Transverse colon (tissue), 4 donors: Measurements from ENCODE around the gene SGPP1. TPM values are rescaled to one million over a fixed set of nuclear protein-coding genes. Genes with fewer than 3 reads are reported as not detected.
"Not testable (repeated sequence)": the region's sequence is repeated elsewhere in the genome, so short reads cannot be mapped to it uniquely, and the experiment has no call there.

ENCODE experiments used
- DNase-seq: peaks from one replicate; pipeline ENCODE4 v3.0.0-alpha.2; 2019
- H3K27ac ChIP-seq, 4 donors: fragments of 200-600 bp; sonication (generic); 2 replicates each; pipeline ENCODE4 v1.5.1; 2016 to 2018; ENCODE audit warnings: inconsistent platforms in 4 of 4
- H3K27me3 ChIP-seq: fragments of 200-600 bp; sonication (generic); 2 replicates; pipeline ENCODE4 v1.5.1; 2017; ENCODE audit warnings: inconsistent platforms
- H3K36me3 ChIP-seq, 4 donors: fragments of 200-600 bp; sonication (generic); 2 replicates each; pipeline ENCODE4 v1.5.1; 2017 to 2019; ENCODE audit warnings: inconsistent platforms in 4 of 4
- H3K4me1 ChIP-seq, 4 donors: fragments of 200-600 bp; sonication (generic); 2 replicates each; pipeline ENCODE4 v1.5.1; 2017 to 2020; ENCODE audit warnings: inconsistent platforms in 4 of 4
- H3K4me3 ChIP-seq, 4 donors: fragments of 200-600 bp; sonication (generic); 1 replicate in 1 of 4; 2 replicates in 3 of 4; pipeline versions ENCODE4 v1.5.1 to v1.6.1; 2017 to 2019; ENCODE audit warnings: inconsistent platforms in 4 of 4
- H3K9me3 ChIP-seq, 2 donors: fragments of 200-600 bp; sonication (generic); 2 replicates each; pipeline ENCODE4 v1.5.1; 2017 to 2019; ENCODE audit warnings: inconsistent platforms in 2 of 2
- CTCF ChIP-seq, 5 experiments: fragments of 200-600 bp in 3 of 5; fragments of 450-650 bp in 2 of 5; sonication (generic) in 3 of 5; IDR thresholded peaks; 1 replicate in 2 of 5; 2 replicates in 3 of 5; pipeline ENCODE4 v1.5.1; 2016 to 2017; ENCODE audit warnings: antibody characterized with exemption in 5 of 5, inconsistent platforms in 3 of 5, mild to moderate bottlenecking in 2 of 5, moderate library complexity in 1 of 5
- EP300 ChIP-seq: sonication (generic); formaldehyde crosslinking; IDR thresholded peaks from one replicate; pipeline ENCODE4 v1.6.1; 2017; ENCODE audit warnings: antibody characterized with exemption, low read depth
- POLR2A ChIP-seq: fragments of 450-650 bp; IDR thresholded peaks from one replicate; pipeline ENCODE4 v1.6.1; 2016; ENCODE audit warnings: antibody characterized with exemption, mild to moderate bottlenecking, moderate library complexity
- POLR2AphosphoS5 ChIP-seq, 3 donors: sonication (generic); formaldehyde crosslinking; IDR thresholded peaks; one replicate each; pipeline ENCODE4 v1.6.1; 2016; ENCODE audit warnings: antibody characterized with exemption in 3 of 3
- WGBS, 2 donors: methylation state at CpG; one replicate each; pipeline ENCODE4 v1.1.5; 2018; ENCODE audit warnings: low coverage in 1 of 2; 5-methylcytosine and 5-hydroxymethylcytosine counted together
- in situ Hi-C, 4 donors: fragments of 200-750 bp; cut with MboI; loops; one replicate each; pipeline versions ENCODE4 v1.15.0 to v1.15.1; 2017; ENCODE audit warnings: low sequenced_read_pairs in 3 of 4, low pct_ligation_motif_present in 1 of 4, low pct_unique_long_range_greater_than_20kb in 1 of 4
- intact Hi-C: fragments of 100-400 bp; cut with DNase I; formaldehyde crosslinking; loops from one replicate; pipeline ENCODE4 v1.15.1; 2023; ENCODE audit warnings: low total_unique reads
- total RNA-seq, 4 donors: library from RNA; depleted of rRNA; stranded (reverse); fragments of >200 nt; gene quantifications; one replicate each; pipeline ENCODE4 v1.1.0, GENCODE V29; 2016

SGPP1 gene
- total RNA-seq, 4 donors from 2014 or later, result 7.6 to 23.9 (median 20.1) TPM

DNA sequence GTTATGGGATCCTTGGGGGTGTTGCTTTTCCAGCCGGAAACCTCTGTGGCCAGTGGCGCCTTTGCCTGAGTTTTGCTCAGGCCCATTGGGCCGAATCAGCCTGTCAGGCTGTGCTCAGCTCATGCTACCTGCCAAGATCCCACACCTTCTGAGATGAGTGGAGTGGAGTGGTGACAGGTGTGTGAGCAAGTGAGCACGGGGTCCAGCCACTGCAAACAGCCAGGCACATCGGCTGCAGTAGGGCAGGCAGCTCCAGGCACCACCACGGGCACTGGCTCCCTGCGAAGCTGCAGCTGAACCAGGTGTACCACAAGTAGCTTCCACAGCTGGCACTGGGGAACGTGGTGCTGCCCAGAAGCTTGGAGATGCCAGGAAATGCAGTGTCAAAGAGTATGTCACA, 65.1 kb downstream of the SGPP1 start:
- no peak overlapping the region for H3K4me3 ChIP-seq
- H3K9me3 ChIP-seq, result no peaks in the 10 kb centered on the region
- H3K27ac ChIP-seq, result no peak overlapping the region
- no peaks in the 10 kb centered on the region for H3K27me3 ChIP-seq
- no peaks in the 10 kb centered on the region for H3K36me3 ChIP-seq
- 91% methylated on average over 8 of the region's 8 CpGs; no CpG with 5 or more reads in 1 of the 2 donors for WGBS, 2 donors
- no peaks in the 10 kb centered on the region for H3K4me1 ChIP-seq
- no peak for DNase-seq
- intact Hi-C loops (no loop called here), in situ Hi-C loops (no loop called here)
- TF ChIP-seq CTCF (IDR thresholded peaks at IDR 0.05) (no peak), EP300 (no peak), POLR2A (no peak), POLR2AphosphoS5 (IDR thresholded peaks at IDR 0.05) (no peak)

DNA sequence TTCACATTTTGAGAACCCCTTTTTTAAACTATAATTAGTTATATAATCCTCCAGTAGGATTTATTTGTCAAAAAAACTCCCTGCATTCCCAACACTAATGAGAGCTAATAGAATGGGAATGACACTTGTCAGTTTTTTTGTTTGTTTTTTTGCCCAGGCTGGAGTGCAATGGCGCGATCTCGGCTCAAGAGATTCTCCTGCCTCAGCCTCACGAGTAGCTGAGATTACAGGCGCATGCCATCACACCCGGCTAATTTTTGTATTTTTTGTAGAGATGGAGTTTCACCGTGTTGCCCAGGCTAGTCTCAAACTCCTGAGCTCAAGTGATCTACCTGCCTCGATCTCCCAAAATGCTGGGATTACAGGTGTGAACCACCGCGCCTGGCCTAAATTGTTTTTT, 66.0 kb downstream of the SGPP1 start:
- DNase-seq, H3K4me3 ChIP-seq, in situ Hi-C loops, H3K9me3 ChIP-seq, H3K27me3 ChIP-seq, H3K27ac ChIP-seq, H3K4me1 ChIP-seq, intact Hi-C loops, H3K36me3 ChIP-seq: not testable (repeated sequence)
- 92 to 95% methylated on average over 10 of the region's 10 CpGs for WGBS, 2 donors

- intact Hi-C loops, result no loop called here
- no peak for DNase-seq
Observed at GRCh38 chr14:63659726-63660125, 68.1 kb downstream of the SGPP1 start.

DNA sequence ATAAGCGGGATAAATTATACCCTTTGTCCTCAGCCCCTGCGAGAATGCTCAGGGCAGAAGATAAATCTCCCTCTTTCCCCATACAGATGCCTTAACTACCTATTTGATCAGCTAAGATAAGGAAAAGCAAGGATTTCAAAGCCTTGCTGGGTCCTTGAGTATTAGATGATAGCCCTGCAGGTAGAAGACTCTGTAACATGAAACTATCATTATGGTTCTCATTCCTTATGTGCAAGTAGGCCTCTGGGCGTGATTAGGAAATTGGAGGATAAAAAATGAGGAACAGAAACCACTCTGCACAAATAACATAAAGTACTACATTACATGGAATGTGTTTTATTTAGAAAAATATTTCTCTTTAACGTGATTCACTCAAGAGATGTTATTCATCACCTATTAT, 71.7 kb downstream of the SGPP1 start:
- DNase-seq, result no peak
- Histone ChIP-seq H3K4me1 (no peaks in the 10 kb centered on the region), H3K27ac (no peak overlapping the region), H3K4me3 (no peak overlapping the region), H3K27me3 (no peaks in the 10 kb centered on the region), H3K36me3 (no peaks in the 10 kb centered on the region), H3K9me3 (no peaks in the 10 kb centered on the region)
- WGBS, 2 donors, result 83 to 86% methylated on average over 4 of the region's 4 CpGs
- intact Hi-C loops (no loop called here), in situ Hi-C loops (no loop called here)
- no peak for TF ChIP-seq POLR2A
- no peak for TF ChIP-seq CTCF (IDR thresholded peaks at IDR 0.05)
- TF ChIP-seq POLR2AphosphoS5 (IDR thresholded peaks at IDR 0.05), result no peak
- no peak for TF ChIP-seq EP300

More at GRCh38 chr14:63659726-63660125, 68.1 kb downstream of the SGPP1 start:
- TF ChIP-seq CTCF (IDR thresholded peaks at IDR 0.05), result no peak
- TF ChIP-seq EP300, result no peak
- TF ChIP-seq POLR2AphosphoS5 (IDR thresholded peaks at IDR 0.05), result no peak
- no peak for TF ChIP-seq POLR2A
- in situ Hi-C loops, result no loop called here
- H3K9me3 ChIP-seq, result no peaks in the 10 kb centered on the region
- H3K36me3 ChIP-seq, result no peaks in the 10 kb centered on the region
- no peak overlapping the region for H3K4me3 ChIP-seq
- H3K27ac ChIP-seq, result no peak overlapping the region
- 63 to 65% methylated on average over 4 of the region's 4 CpGs for WGBS, 2 donors
- no peaks in the 10 kb centered on the region for H3K27me3 ChIP-seq
- no peaks in the 10 kb centered on the region for H3K4me1 ChIP-seq

- in situ Hi-C loops (no loop called here), intact Hi-C loops (no loop called here)
- H3K27ac ChIP-seq, result no peak overlapping the region
- no peaks in the 10 kb centered on the region for H3K27me3 ChIP-seq
- no peaks in the 10 kb centered on the region for H3K4me1 ChIP-seq
- H3K9me3 ChIP-seq, result no peaks in the 10 kb centered on the region
- TF ChIP-seq CTCF (IDR thresholded peaks at IDR 0.05) (no peak), POLR2A (no peak), POLR2AphosphoS5 (IDR thresholded peaks at IDR 0.05) (no peak), EP300 (no peak)
- no peak overlapping the region for H3K4me3 ChIP-seq
- H3K36me3 ChIP-seq, result no peaks in the 10 kb centered on the region
- whole genome bisulfite sequencing, 2 donors, result 79 to 87% methylated on average over 2 of the region's 2 CpGs
- no peak for DNase-seq
Observed at GRCh38 chr14:63654936-63655335, 72.9 kb downstream of the SGPP1 start.
